Tibial artery (tissue), 4 donors: ENCODE data around the gene MMS19.
"Not testable (repeated sequence)": the region's sequence is repeated elsewhere in the genome, so short reads cannot be mapped to it uniquely, and the experiment has no call there.

Experiments
- DNase-seq, 2 donors: peaks; one replicate each; pipeline ENCODE4 v3.0.0-alpha.2; 2019
- H3K27ac ChIP-seq, 2 donors: fragments of 200-600 bp; sonication (generic) in 1 of 2; 1 replicate in 1 of 2; 2 replicates in 1 of 2; pipeline ENCODE4 v1.5.1; 2018 to 2019; ENCODE audit warnings: mild to moderate bottlenecking in 1 of 2
- H3K27me3 ChIP-seq, 2 donors: fragments of 200-600 bp; sonication (generic) in 1 of 2; one replicate each; pipeline versions ENCODE4 v1.5.1 to v1.6.0; 2016 to 2019
- H3K36me3 ChIP-seq, 3 donors: fragments of 200-600 bp; sonication (generic) in 2 of 3; one replicate each; pipeline ENCODE4 v1.5.1; 2016 to 2019; ENCODE audit warnings: mild to moderate bottlenecking in 2 of 3
- H3K4me1 ChIP-seq, 4 donors: fragments of 200-600 bp; sonication (generic) in 2 of 4; 1 replicate in 3 of 4; 2 replicates in 1 of 4; pipeline ENCODE4 v1.5.1; 2016 to 2019
- H3K4me3 ChIP-seq, 2 donors: fragments of 200-600 bp; sonication (generic) in 1 of 2; 1 replicate in 1 of 2; 2 replicates in 1 of 2; pipeline ENCODE4 v1.5.1; 2018 to 2019; ENCODE audit warnings: mild to moderate bottlenecking in 2 of 2
- H3K9me3 ChIP-seq, 3 donors: fragments of 200-600 bp; sonication (generic) in 1 of 3; one replicate each; pipeline ENCODE4 v1.5.1; 2016 to 2019
- CTCF ChIP-seq, 2 experiments: fragments of 200-600 bp in 1 of 2; fragments of 450-650 bp in 1 of 2; IDR thresholded peaks; one replicate each; pipeline ENCODE4 v1.5.1; 2017 to 2019; ENCODE audit warnings: antibody characterized with exemption in 2 of 2, mild to moderate bottlenecking in 1 of 2, moderate library complexity in 1 of 2
- intact Hi-C: fragments of 100-400 bp; cut with DNase I; formaldehyde crosslinking; loops from one replicate; pipeline ENCODE4 v1.15.0; 2023; ENCODE audit warnings: low total_unique reads

MMS19 gene

DNA sequence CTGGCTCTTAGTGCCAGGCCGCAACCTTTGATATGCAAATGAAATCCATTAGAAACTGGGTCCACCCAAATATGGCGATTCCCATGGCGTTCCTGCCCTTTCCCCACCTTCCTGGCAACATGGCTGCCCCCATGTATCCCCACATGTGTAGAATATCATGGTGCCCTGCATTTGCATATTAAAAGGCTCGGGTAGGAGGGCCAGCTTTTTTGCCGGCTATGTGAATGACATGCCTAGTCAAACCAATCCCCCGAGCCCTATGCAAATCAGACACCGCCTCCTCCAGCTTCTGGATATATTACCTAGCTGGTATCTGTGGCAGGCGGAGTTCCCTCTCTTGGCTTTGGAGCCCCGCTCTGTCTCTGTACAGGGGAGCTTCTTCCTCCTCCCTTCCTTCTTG is 18.3 kb downstream of the MMS19 start:
- H3K4me1 ChIP-seq, result peaks cover 0 to 7% (median 0%) of the 10 kb centered on the region in 4 donors
- intact Hi-C loops, result no loop called here
- H3K4me3 ChIP-seq, result no peak overlapping the region
- TF ChIP-seq CTCF (IDR thresholded peaks at IDR 0.05), result no peak
- H3K27me3 ChIP-seq, result no peaks in the 10 kb centered on the region
- H3K9me3 ChIP-seq, result no peaks in the 10 kb centered on the region
- H3K36me3 ChIP-seq, result peaks cover 45 to 80% (median 80%) of the 10 kb centered on the region in 3 donors
- H3K27ac ChIP-seq, result no peak overlapping the region
- no peak for DNase-seq

GRCh38 chr10:97479410-97479809 is 18.8 kb downstream of the MMS19 start:
- H3K4me3 ChIP-seq, H3K9me3 ChIP-seq, intact Hi-C loops, DNase-seq, H3K27ac ChIP-seq, H3K4me1 ChIP-seq, H3K27me3 ChIP-seq: not testable (repeated sequence)
- peaks cover 51 to 84% (median 84%) of the 10 kb centered on the region in 3 donors for H3K36me3 ChIP-seq

DNA sequence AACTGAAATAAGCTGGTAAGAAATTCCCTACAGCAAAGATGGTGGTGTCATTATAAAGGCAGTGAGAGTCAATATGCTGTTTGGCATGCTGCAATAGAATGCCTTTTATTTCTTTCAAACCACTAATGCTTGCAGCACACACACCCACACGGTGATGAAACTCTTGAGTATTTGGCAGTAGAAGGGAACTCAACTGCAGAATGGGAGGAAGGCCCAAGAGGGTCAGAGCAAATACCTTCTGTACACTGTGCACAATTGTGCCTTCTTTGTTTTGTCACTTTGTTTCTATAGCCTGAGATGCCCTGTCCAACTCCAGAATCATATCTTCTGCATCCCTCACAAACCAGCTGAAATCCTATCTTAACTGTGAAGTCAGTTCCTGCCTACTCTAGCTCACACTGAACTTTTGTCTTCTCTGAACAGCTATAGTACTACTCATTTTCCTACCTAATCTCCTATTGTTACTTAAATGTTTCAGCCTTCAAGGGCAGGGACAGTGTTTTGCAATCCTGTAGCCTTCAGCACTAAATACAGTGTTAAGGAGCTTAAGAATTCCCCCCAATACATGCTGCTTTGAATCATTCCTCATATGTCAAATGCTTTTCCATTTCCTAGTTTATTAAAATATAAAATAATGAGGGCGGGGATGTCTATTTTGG is 22.2 kb downstream of the MMS19 start:
- intact Hi-C loops, result no loop called here
- H3K9me3 ChIP-seq, result no peaks in the 10 kb centered on the region
- peaks cover 72 to 98% (median 95%) of the 10 kb centered on the region in 3 donors for H3K36me3 ChIP-seq

DNA sequence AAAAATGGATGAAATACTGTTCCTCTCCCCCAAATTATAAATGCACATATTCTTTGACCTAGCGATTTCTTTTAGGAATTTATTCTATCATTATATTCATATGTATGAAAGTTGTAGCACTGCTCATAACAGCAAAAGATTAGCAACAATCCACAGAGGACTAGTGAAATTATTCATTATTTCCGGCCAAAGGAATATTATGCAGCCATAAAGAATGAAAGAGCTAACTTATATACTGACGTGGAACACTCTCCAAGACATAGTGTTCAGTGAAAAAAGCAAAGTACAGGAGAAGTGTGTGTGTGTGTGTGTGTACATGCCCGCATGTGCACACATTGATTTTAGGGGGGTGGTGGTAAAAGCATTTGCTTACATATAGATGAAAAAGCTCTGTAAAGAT is 23.3 kb downstream of the MMS19 start:
- Histone ChIP-seq H3K4me3 (no peak overlapping the region), H3K36me3 (peaks cover 72 to 98% (median 94%) of the 10 kb centered on the region in 3 donors), H3K27ac (no peak overlapping the region), H3K27me3 (no peaks in the 10 kb centered on the region), H3K9me3 (no peaks in the 10 kb centered on the region), H3K4me1 (no peaks in the 10 kb centered on the region)
- no peak for DNase-seq
- intact Hi-C loops, result no loop called here
- no peak for TF ChIP-seq CTCF (IDR thresholded peaks at IDR 0.05)

More for the DNA sequence above, 22.2 kb downstream of the MMS19 start:
- Histone ChIP-seq H3K4me3 (no peak overlapping the region), H3K27ac (no peak overlapping the region), H3K4me1 (peaks cover 0 to under 1% (median 0%) of the 10 kb centered on the region in 4 donors), H3K27me3 (no peaks in the 10 kb centered on the region)
- TF ChIP-seq CTCF (IDR thresholded peaks at IDR 0.05), result no peak
- DNase-seq, result no peak

- H3K4me3 ChIP-seq, H3K27me3 ChIP-seq, intact Hi-C loops, DNase-seq, H3K9me3 ChIP-seq, H3K27ac ChIP-seq, H3K4me1 ChIP-seq: not testable (repeated sequence)
- peaks cover 75 to 100% (median 92%) of the 10 kb centered on the region in 3 donors for H3K36me3 ChIP-seq
Observed at GRCh38 chr10:97468781-97469180, 29.4 kb downstream of the MMS19 start.

DNA sequence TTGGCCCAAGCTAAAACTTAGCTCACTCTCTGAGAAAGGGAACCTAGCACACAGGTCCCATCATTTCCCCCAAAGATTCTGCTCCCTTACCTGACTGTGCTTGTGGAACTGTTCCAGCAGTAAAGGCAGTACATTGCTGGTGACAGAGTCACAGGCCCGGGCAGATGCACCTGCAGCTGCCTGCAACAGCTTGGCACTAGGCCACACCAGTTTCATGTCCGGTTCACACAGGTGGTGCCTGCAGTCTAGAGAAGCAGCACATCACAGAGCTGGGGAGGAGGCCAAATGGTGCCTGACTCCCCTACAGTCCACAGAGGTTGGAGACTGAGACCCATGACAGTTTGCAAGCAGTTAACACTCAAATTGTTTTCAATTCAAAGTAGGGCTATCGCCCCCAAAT is 30.1 kb downstream of the MMS19 start:
- no peak overlapping the region for H3K27ac ChIP-seq
- H3K4me3 ChIP-seq, result no peak overlapping the region

More for the DNA sequence above, 30.1 kb downstream of the MMS19 start:
- H3K36me3 ChIP-seq, result peaks cover 72 to 100% (median 93%) of the 10 kb centered on the region in 3 donors
- no peaks in the 10 kb centered on the region for H3K9me3 ChIP-seq
- no peaks in the 10 kb centered on the region for H3K4me1 ChIP-seq
- TF ChIP-seq CTCF (IDR thresholded peaks at IDR 0.05), result no peak
- DNase-seq, result no peak
- intact Hi-C loops, result no loop called here
- H3K27me3 ChIP-seq, result no peaks in the 10 kb centered on the region
